ENCODE results near the gene MPZ.

Gene MPZ

GRCh38 chr1:161300478-161300877, 9.3 kb downstream of the MPZ start:
- no peak for DNase-seq (ENCODE audit: low read depth in 1 of 2, low spot score in 1 of 2)

- no peak for DNase-seq (ENCODE audit: low read depth in 1 of 2, low spot score in 1 of 2)
These were observed 10.4 kb downstream of the MPZ start for GRCh38 chr1:161299347-161299746.

- DNase-seq (ENCODE audit: low read depth in 1 of 2, low spot score in 1 of 2) = no peak
These were observed 11.7 kb downstream of the MPZ start for GRCh38 chr1:161298116-161298515.

GRCh38 chr1:161297415-161297814, 12.4 kb downstream of the MPZ start:
- DNase-seq (ENCODE audit: low read depth in 1 of 2, low spot score in 1 of 2) = no peak

- DNase-seq (ENCODE audit: low read depth in 1 of 2, low spot score in 1 of 2) = no peak
These were observed 19.0 kb downstream of the MPZ start for GRCh38 chr1:161290779-161291178.

- no peak for DNase-seq (ENCODE audit: low read depth in 1 of 2, low spot score in 1 of 2)
These were observed 22.2 kb downstream of the MPZ start for GRCh38 chr1:161287482-161288054.

GRCh38 chr1:161285521-161285920, 24.2 kb downstream of the MPZ start:
- no peak for DNase-seq (ENCODE audit: low read depth in 1 of 2, low spot score in 1 of 2)

- DNase-seq (ENCODE audit: low read depth in 1 of 2, low spot score in 1 of 2) = no peak
These were observed 24.7 kb downstream of the MPZ start for GRCh38 chr1:161285113-161285512.

GRCh38 chr1:161282991-161283390, 26.8 kb downstream of the MPZ start:
- DNase-seq (ENCODE audit: low read depth in 1 of 2, low spot score in 1 of 2) = no peak

GRCh38 chr1:161274874-161275273, 34.9 kb downstream of the MPZ start:
- DNase-seq (ENCODE audit: low read depth in 1 of 2, low spot score in 1 of 2) = no peak

- no peak for DNase-seq (ENCODE audit: low read depth in 1 of 2, low spot score in 1 of 2)
These were observed 36.4 kb downstream of the MPZ start for GRCh38 chr1:161273402-161273801.

GRCh38 chr1:161267321-161267720, 42.4 kb downstream of the MPZ start:
- no peak for DNase-seq (ENCODE audit: low read depth in 1 of 2, low spot score in 1 of 2)

- DNase-seq (ENCODE audit: low read depth in 1 of 2, low spot score in 1 of 2) = no peak
These were observed 42.9 kb downstream of the MPZ start for GRCh38 chr1:161266836-161267235.

GRCh38 chr1:161266202-161266601, 43.6 kb downstream of the MPZ start:
- no peak for DNase-seq (ENCODE audit: low read depth in 1 of 2, low spot score in 1 of 2)

GRCh38 chr1:161265305-161265704, 44.5 kb downstream of the MPZ start:
- no peak for DNase-seq (ENCODE audit: low read depth in 1 of 2, low spot score in 1 of 2)

- DNase-seq (ENCODE audit: low read depth in 1 of 2, low spot score in 1 of 2) = no peak
These were observed 48.2 kb downstream of the MPZ start for GRCh38 chr1:161261261-161262235.

GRCh38 chr1:161260376-161261260, 49.1 kb downstream of the MPZ start:
- no peak for DNase-seq (ENCODE audit: low read depth in 1 of 2, low spot score in 1 of 2)

GRCh38 chr1:161259765-161260164, 50.0 kb downstream of the MPZ start:
- DNase-seq (ENCODE audit: low read depth in 1 of 2, low spot score in 1 of 2) = no peak

GRCh38 chr1:161259345-161259702, 50.4 kb downstream of the MPZ start:
- DNase-seq (ENCODE audit: low read depth in 1 of 2, low spot score in 1 of 2) = no peak

GRCh38 chr1:161258439-161259344, 51.1 kb downstream of the MPZ start, which contains the start of gene PCP4L1:
PCP4L1 (plus strand) TSS chr1:161258745; CDS start chr1:161258975, 230 bp downstream.
- peak in 1 of 2 donors; percentile 5 for DNase-seq (ENCODE audit: low read depth in 1 of 2, low spot score in 1 of 2)
